HG02798 (cell line): ENCODE results near the gene PRKCZ.

Experiments used
- ATAC-seq: cut with Tn5 transposase; IDR thresholded peaks from one replicate; pipeline ENCODE4 v1.9.1; 2021; ENCODE audit warnings: mild to moderate bottlenecking; ENCODE audit not compliant: unreplicated experiment, poor library complexity

PRKCZ gene

DNA sequence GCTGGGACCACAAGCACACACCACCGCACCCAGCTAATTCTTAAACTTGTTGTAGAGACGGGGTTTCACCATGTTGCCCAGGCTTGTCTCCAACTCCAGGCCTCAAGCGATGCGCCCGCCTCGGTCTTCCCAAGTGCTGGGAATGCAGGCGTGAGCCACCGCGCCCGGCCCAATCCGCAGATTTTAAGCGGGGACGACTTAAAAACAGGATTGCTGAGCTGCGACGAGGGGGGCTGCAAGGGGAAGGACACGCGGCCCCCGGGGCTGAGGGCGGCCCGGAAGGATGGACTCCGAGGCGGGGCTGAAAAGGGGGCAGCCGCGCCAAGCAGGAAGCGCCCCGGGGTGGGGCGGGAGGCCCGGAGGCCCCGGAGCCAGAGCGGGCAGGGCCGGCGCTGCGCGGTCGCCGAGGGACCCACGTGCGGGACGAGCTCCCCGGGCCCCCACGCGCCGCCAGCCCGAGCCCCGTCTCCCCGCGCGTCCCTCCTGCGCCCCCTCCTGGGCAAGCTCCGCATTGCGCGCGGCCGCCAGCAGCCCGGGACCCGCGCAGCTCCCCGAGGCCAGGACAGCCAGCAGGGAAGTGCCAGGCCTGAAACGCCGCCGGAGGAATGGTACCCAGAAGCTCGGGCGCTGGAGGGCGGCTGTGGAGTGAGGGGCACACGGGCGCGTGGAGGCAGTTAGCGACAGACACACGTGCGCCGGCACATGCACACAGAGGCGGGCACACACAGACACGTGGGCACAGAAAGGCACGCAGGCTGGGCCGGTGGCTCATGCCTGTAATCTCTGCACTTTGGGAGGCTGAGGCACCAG lies 5.5 kb upstream of the PRKCZ start:
- no peak for ATAC-seq

DNA sequence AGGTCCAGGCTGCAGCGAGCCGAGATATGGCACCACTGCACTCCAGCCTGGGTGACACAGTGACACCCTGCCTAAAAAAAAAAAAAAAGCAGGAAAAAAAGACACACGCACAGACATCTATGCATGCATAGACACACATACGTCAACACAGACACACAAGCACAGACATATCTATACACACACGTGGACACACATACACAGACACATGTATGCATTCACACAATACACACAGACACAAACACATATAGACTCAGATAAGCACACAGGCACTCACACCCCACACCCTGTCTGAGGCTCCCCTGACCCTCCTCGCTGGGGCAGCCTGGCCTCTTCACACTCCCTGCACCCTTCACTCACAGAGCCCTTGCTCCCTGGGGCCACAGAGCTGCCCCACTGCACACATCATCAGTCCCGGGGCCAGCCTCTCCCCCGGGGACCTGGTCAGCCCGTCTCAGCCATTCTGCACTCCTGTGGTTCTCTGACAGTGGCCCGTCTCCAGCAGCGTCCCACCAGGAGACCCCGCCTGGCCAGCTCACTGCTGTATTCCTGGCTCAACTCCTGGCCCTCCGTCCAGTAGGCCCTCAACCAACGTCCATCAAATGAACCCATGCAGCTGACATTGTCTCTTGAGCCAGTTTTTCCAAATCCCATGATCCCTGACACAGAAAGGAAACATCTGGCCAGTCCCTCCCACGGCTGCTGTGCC lies 4.6 kb upstream of the PRKCZ start:
- no peak for ATAC-seq

DNA sequence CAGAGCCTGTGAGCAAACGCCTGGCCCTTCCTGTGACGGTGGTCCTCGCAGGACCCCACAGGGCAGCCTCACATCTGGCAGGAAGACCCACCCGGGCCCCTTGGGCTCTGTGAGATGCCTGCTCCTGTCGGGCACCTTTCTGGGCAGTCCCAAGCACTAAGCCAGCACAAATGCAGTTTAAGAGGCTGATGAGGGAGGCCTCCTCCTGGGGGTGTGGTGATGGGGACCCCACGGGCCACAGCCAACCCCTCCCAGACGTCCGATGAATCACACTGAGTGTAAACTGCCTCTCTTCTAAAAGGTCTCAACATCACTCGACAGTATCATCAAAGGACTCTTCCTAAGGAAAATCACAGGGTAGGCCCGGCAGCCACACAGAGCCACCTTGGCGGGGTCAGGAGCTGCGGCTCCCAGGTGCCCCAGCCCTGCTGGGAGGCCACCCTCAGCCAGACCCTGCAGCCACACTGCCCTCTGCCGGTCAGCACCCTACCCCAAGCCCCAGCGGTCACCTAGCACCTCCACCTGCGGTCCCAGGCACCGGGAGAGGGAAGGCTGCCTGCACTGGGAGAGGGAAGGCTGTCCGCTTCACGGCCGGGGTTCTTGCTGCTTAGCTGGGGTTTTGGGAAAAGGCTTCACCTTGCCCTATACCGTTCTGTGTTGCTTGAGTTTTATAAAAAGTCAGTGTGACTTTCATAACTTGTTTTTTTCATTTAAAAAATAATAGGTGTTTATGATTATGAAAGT lies 3.9 kb upstream of the PRKCZ start:
- ATAC-seq: no peak

DNA sequence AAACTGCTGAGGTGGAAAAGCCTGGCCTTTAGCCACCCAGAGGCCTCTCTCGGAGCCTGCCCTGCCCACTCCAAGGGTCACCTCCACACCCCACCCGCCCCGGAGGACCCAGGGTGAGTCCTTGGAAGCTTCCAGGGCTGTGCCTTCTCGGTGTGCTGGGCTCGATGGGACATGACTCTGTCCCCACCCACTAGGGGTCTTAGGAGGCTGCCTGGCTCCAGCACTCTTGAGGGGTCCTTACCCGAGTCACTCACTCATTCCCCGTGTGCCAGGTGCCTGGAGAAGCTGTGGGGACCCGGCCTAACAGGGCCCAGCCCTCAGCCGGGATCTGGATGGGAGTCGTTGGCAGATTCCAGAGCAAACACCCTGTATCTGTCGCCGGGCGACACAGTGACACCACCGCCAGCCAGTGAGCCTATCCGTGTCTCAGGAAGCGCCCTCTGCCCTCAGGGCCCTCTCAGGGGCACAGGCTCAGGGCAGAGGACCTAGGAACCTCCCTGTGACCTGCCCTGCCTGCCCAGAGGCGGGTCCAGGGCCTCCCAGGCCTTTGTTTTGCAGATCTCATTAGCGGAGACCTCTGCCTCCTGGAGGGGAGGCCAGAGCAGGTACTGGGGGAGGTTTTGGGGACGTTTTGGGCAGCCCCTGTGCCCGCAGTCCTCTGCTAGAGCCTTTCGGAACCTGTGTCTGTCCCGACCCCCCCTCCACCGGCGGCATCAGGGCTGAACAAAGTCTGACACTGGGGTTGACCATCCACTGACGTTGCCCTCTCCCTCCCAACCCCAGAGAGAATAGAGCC lies 3.1 kb upstream of the PRKCZ start:
- no peak for ATAC-seq

DNA sequence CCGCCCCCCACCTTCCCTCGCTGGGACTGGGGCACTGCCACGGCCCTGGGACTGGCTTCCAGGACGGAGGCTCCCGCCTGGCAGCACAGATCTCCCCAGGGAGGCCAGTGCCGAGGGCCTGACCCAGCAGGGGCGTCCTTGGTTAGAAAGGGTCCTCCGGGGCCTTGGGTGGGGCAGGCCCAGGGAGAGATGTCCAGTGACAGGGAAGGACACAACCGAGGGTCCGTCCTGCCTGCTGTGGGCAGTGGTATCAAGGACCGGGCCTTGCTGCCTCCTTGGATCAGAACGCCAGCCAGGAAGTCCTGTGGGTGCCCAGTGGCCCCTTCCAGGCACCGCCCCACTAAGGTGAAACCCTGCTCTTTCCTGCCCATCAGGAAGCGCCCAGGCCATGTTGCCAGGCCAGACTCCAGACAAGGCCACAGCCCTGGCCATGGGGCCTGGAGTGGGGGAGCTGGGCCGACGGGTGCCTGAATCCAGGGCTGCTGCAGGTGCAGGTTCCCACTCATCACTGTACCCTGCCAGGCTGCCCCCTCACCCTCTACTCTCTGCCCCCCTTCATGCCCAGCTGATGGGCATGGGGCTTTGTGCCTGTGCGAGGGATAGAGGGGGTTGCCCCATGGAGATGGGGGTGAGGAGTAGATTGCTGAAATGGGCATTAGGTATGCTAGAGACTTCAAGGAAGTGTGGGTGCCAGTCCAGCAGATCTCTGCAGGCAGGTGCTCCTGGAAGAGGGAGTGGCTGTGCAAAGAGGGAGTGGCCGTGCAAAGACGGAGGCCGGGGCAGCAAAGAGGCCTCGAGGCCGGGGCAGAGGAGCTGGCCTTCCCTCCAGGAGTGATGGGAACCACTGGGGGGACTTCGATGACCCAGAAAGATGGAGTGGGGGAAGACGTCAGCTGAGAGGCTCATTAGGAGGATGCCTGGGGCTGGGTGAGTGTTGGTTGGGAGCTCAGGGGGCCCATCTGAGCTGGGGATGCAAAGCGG lies 2.2 kb upstream of the PRKCZ start:
- no peak for ATAC-seq

DNA sequence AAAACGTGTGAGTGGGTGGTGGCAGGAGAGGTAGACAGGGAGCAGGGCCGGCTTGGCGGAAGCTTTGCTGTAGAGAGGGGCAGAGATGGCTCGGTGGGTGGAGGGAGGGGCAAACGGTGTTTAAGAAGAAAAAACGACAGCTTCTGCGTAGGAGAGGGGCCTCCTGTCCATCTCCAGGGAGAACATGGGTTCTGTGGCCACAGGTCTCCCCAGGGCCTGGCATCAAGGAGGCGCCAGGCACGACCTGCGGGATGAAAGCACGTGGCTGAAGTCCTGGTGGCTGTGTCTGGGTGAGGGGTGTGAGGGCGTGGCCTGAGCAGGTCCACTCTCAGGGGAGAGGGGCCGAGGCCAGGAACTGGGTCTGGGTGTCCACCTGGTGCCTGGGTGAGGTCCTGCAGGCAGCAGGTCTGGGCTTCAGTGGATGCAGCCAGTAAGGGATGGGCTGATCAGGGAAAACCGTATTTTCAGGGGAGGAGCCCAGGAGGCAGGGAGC lies 940 bp upstream of the PRKCZ start:
- ATAC-seq: no peak

DNA sequence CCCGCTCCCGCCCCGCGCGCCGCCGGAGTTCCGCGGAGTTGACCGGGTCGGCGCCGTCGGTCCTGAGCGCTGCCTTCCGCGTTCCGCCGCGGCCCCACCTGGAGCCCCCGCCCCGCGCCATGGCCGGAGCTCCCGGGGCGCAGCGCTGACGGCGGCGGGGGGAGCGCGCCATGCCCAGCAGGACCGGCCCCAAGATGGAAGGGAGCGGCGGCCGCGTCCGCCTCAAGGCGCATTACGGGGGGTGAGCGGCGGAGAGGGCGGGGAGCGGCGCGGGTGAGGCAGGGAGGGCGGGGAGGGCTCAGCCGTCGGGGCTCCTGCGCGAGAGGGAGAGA lies 216 bp downstream of the PRKCZ start:
- ATAC-seq: no peak

DNA sequence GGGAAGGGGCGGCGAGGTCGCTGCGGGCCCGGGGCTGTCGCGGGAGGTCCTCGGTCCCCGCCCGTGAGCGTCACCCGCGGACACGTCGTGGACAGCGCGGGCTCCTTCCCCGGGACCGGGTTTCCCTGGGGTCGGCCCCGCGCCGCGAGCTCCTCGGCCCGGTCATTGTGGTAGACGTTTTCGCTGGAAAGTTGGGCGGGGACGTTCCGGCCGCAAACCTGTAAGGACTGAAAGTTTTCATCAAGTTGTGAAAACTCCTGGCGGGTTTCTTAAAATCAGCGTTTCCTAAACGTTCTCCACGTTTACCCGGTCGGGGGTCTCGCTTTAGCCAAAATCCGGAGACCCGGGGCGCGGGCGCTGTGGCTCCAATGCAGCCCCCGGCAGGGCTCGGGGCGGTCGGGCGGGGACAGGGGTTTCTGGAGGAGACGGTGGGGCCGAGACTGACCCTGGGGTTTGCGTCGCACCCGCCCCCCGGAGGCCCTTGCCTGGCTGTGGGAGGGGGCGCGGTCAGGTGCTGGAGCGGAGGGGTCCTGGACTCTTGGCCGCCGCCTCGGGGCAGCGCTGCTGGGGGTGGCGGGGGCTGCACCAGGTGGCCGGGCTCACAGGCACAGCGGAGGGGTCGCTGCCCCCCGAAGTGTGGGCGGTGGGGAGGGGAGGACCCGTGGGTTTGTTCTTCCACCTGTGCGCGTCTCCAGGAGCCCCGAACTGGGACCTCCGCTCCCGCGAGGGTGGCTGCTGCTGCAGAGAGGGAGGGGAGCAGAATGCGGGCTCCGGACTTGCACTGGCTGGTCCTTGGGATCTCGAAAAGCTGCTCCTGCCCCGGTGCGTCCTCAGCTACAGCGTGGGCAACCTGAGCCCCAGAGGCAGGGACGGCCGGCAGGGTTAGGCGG lies 827 bp downstream of the PRKCZ start:
- no peak for ATAC-seq

DNA sequence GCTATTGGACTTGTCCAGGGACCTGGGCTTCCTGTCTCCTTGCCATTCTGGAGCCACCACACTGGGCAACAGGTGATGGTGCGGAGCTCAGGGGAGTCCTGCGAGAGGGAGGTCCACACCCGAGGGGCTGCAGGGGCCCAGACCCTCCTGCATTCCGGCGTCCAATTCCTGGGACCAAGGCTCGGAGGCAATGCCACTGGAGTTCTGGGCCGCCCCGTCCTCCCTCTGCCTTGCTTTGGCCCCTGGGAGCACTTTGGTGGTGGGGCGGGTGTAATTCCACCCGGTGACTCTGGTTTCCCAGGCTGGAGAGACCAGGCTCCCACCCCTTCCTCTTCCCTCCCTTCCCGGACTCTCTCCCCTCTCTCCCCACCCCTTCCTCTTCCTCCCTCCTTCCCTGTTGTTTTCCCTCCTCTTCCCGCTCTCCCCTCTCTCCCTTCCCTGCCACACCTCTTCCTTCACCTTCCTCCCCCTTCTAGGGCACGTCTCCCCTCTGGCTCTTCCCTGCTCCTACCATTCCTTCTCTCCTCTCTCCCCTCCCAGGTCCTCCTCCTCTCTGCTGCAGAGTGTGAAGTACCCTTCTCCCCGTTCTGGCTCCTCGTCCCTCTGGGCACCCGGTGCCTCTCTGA lies 2.0 kb downstream of the PRKCZ start:
- ATAC-seq: no peak

DNA sequence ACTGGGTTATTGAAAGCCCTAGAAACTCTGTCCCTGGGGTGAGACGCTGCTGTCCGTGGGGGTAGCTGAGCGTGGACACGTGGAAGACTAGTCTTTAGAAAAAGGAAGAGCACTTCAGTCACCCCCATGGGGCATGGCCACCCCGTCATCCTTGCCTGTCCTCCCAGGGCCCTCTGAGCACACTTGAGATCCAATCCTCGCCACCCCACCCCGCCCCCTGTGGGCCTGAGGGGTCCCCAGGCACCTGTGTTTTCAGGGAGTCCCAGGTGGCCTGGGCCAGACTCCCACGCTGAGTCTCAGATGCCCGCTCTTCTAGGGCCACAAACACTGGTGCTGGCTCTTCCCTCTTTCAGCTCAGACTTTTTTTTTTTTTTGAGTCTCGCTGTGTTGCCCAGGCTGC lies 2.5 kb downstream of the PRKCZ start:
- ATAC-seq: no peak

DNA sequence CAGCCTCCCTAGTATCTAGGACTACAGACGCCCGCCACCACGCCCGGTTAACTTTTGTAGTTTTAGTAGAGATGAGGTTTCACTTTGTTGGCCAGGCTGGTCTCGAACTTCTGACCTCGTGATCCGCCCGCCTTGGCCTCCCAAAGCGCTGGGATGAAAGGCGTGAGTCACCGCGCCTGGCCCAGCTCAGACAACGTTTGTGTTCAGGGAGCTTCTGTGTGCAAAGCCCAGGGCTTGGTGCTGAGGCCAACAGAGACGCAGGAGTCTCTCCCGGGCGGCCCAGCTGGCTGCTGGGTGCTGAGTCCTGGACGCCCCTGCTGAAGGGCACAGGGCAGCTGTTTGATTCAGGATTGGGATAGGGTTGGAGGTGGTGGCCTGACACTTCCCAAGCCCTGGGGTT lies 3.0 kb downstream of the PRKCZ start:
- no peak for ATAC-seq

DNA sequence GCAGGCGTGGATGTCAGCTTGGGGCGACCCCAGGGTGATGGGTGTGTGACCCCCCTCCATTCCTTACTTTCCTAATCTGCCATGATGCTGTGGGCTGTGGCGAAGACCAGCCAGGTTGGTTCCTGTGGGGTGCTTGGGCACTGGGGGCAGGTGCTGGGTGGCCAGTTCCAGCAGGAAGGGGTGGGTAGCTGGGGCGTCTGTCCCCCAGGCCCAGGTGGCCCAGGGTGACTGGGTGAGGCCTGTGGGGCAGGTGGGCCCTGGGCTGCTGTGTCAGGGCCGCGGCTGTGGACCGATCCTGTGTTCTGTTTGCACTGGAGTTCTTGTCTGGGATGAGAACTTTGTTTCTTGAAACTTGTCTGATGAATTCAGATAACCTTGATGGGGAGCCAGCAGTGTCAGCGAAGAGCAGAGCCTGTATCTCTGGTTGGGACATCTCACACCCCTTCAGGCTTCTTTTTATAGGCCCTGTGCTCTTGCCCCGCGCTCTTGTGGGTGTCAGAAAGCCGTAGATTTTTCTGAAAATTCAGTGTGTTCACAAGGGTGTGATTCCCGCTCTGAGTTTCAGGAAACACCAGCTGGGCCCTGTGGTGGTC lies 3.7 kb downstream of the PRKCZ start:
- no peak for ATAC-seq

DNA sequence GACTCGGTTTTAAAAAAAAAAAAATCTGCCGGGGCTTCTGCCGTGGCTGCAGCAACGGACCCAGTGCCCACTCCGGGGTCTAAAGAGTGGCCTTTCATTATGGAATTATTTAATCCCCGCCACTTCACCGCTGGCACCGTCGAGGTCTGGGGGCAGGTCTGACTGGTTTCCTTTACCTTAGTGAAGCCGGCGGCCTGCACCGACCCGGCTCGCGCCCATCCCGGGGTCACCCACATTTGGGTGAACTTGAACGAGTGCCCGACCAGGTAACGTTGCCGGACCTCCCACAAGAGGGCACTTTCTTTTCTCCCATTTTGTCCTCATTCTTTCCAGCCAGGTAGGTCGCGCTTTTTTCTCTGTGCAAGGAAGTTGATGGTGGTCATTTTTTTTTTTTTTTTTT lies 4.3 kb downstream of the PRKCZ start:
- ATAC-seq: no peak

DNA sequence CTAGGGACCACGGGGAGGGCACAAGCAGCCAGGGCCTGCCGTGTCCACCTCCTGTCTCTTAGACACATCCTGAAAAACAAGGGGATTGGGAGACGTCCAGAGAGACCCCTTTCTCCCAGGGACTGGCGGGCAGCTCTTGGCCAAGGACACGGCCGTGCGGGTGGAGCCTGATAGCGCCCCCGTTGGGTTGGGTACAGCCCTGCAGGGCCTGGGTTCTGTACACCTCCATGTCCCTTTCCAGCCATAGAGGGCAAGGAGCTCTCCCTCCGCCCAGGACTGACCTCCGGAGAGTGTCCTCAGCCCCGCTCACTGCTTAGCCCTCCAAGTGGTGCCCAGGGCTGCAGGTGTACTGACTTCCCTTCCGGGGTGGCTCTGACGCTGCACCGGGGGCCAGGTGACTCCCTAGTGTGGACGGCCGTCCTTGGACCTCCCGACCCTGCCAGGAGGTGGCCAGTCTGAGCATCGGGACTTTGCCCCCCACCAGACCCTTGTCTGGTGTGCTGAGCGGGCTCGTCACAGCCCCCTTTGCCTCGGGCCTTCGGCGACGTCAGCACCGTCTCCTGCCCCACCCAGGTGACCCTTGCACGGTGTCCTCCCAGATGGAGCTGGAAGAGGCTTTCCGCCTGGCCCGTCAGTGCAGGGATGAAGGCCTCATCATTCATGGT lies 5.8 kb downstream of the PRKCZ start:
- ATAC-seq: no peak

DNA sequence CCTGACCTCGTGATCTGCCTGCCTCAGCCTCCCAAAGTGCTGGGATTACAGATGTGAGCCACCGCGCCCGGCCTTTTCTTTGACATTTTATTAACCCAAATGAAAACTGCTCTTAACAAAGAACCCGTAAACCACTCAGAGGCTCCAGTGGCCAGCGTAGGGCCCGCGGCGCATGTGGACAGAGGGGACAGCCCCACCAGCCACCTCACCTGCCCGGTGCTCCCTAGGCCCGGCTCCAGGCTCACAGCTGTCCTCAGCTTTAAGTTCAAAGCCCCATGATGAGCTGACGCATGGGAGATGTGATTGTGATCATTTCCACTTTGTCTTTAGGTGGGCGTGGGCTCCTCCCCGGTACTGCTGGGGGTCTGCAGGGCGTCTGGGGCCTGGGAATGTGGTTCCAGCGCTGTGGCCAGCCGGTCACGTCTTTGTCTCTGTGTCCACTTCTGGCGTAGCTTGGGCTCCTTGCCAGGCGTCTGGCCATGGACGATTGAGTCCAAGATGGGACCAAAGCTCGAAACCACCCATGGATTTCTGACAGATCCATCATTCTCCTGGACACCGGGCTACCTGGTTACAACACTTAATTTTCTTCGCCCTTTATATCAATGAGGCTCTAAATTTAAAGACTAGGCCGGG lies 6.9 kb downstream of the PRKCZ start:
- no peak for ATAC-seq

DNA sequence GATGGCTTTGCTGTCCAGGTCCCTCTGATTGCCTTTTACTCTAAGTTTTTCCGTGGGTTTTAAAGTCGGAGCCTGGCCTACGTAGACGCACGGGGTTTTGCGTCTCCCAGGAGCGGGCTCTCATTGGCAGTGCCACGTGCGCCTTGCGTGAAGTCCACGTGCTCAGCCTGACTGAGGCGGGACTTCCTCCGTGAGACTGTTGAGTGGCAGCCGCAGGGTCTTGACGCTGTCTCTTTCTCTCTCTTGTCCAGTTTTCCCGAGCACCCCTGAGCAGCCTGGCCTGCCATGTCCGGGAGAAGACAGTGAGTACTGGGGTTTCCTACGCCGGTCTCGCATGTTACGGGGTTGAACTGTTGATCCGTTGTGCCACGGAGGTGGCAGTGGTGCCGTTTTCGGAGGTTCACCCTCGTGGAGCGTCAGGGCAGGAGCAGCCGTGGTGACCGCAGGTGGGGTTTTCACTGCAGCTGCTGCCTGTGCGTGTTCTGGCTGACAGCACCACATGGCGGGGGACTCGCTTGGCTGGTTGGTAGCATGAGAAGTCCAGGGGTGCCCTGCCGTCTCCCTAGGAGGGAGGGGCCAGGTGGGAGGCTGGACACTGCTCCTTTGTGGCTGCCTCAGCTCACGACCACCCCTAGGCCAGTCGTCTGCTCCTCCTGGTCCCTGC lies 9.2 kb downstream of the PRKCZ start:
- ATAC-seq: no peak
